ENCODE data around the gene NDUFB2.

The NDUFB2 gene

GRCh38 chr7:140656548-140657515 is 39.7 kb upstream of the NDUFB2 start:
- no peak for TF ChIP-seq POLR2AphosphoS5 (IDR thresholded peaks at IDR 0.05; ENCODE audit: low read depth, low read length)
- no peak for TF ChIP-seq TAF1 (IDR thresholded peaks at IDR 0.05; ENCODE audit: borderline replicate concordance, insufficient read depth, low read length)
- no peak for TF ChIP-seq FOXP2 (optimal IDR thresholded peaks at IDR 0.05; ENCODE audit: borderline replicate concordance, extremely low read depth, extremely low read length, insufficient read depth)
- no peak for TF ChIP-seq SIN3A (IDR thresholded peaks at IDR 0.05; ENCODE audit: borderline replicate concordance, insufficient read depth, low read length)
- no peak for TF ChIP-seq REST (IDR thresholded peaks at IDR 0.05; ENCODE audit: insufficient read depth in 1 of 2, low read depth in 2 of 2, low read length in 2 of 2)

GRCh38 chr7:140657891-140658290 is 38.6 kb upstream of the NDUFB2 start:
- TF ChIP-seq TAF1 (IDR thresholded peaks at IDR 0.05; ENCODE audit: borderline replicate concordance, insufficient read depth, low read length) (no peak), POLR2AphosphoS5 (IDR thresholded peaks at IDR 0.05; ENCODE audit: low read depth, low read length) (no peak), FOXP2 (optimal IDR thresholded peaks at IDR 0.05; ENCODE audit: borderline replicate concordance, extremely low read depth, extremely low read length, insufficient read depth) (no peak)

- TF ChIP-seq POLR2AphosphoS5 (IDR thresholded peaks at IDR 0.05; ENCODE audit: low read depth, low read length): no peak
- no peak for TF ChIP-seq SIN3A (IDR thresholded peaks at IDR 0.05; ENCODE audit: borderline replicate concordance, insufficient read depth, low read length)
- TF ChIP-seq FOXP2 (optimal IDR thresholded peaks at IDR 0.05; ENCODE audit: borderline replicate concordance, extremely low read depth, extremely low read length, insufficient read depth): no peak
- no peak for TF ChIP-seq REST (IDR thresholded peaks at IDR 0.05; ENCODE audit: insufficient read depth in 1 of 2, low read depth in 2 of 2, low read length in 2 of 2)
- TF ChIP-seq TAF1 (IDR thresholded peaks at IDR 0.05; ENCODE audit: borderline replicate concordance, insufficient read depth, low read length): no peak
These were observed 36.7 kb upstream of the NDUFB2 start for GRCh38 chr7:140659856-140660255.

GRCh38 chr7:140661124-140661523 is 35.4 kb upstream of the NDUFB2 start:
- TF ChIP-seq TAF1 (IDR thresholded peaks at IDR 0.05; ENCODE audit: borderline replicate concordance, insufficient read depth, low read length) (no peak), POLR2AphosphoS5 (IDR thresholded peaks at IDR 0.05; ENCODE audit: low read depth, low read length) (no peak), REST (IDR thresholded peaks at IDR 0.05; ENCODE audit: insufficient read depth in 1 of 2, low read depth in 2 of 2, low read length in 2 of 2) (no peak), FOXP2 (optimal IDR thresholded peaks at IDR 0.05; ENCODE audit: borderline replicate concordance, extremely low read depth, extremely low read length, insufficient read depth) (no peak), SIN3A (IDR thresholded peaks at IDR 0.05; ENCODE audit: borderline replicate concordance, insufficient read depth, low read length) (no peak)

- no peak for TF ChIP-seq POLR2AphosphoS5 (IDR thresholded peaks at IDR 0.05; ENCODE audit: low read depth, low read length)
- no peak for TF ChIP-seq FOXP2 (optimal IDR thresholded peaks at IDR 0.05; ENCODE audit: borderline replicate concordance, extremely low read depth, extremely low read length, insufficient read depth)
- TF ChIP-seq TAF1 (IDR thresholded peaks at IDR 0.05; ENCODE audit: borderline replicate concordance, insufficient read depth, low read length): no peak
- TF ChIP-seq REST (IDR thresholded peaks at IDR 0.05; ENCODE audit: insufficient read depth in 1 of 2, low read depth in 2 of 2, low read length in 2 of 2): no peak
- no peak for TF ChIP-seq SIN3A (IDR thresholded peaks at IDR 0.05; ENCODE audit: borderline replicate concordance, insufficient read depth, low read length)
These were observed 29.0 kb upstream of the NDUFB2 start for GRCh38 chr7:140667476-140667875.

Measured in PFSK-1 (cell line).